HG02610 (cell line): ENCODE measurements around the gene CCL25.

Source experiments
- ATAC-seq: cut with Tn5 transposase; IDR thresholded peaks from one replicate; pipeline ENCODE4 v1.9.1; 2021; ENCODE audit warnings: mild to moderate bottlenecking, moderate library complexity; ENCODE audit not compliant: unreplicated experiment

Gene CCL25

DNA sequence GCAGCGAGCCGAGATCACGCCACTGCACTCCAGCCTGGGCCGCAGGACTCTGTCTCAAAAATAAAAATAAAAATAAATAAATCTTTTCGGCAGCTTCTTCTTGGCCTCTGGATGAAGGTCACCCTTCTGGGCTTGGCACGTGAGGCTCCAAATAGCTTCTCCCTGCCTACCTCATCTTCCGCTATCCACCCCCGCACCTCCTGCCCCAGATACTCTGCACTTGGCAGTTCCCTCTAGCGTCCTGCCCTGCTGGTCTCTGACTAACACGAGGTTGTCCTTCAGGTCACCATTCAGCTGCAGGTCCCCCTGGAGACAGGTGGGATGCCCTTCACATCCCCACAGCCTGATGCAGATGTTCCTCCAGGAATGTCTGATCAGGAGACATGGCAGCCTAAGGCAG is 8.5 kb upstream of the CCL25 start:
- no peak for ATAC-seq

- no peak for ATAC-seq
Observed at GRCh38 chr19:8045872-8046568, 6.5 kb upstream of the CCL25 start.

- ATAC-seq: no peak
Observed at GRCh38 chr19:8046569-8047165, 5.9 kb upstream of the CCL25 start.

GRCh38 chr19:8050274-8051096 is 2.1 kb upstream of the CCL25 start:
- peak; percentile 83 for ATAC-seq

GRCh38 chr19:8054169-8054568 is 1.6 kb downstream of the CCL25 start:
- ATAC-seq: no peak

GRCh38 chr19:8056533-8056932 is 4.0 kb downstream of the CCL25 start:
- no peak for ATAC-seq

GRCh38 chr19:8057545-8058270 is 5.1 kb downstream of the CCL25 start:
- ATAC-seq: no peak

- no peak for ATAC-seq
Observed at GRCh38 chr19:8064911-8065874, 12.6 kb downstream of the CCL25 start.

GRCh38 chr19:8065875-8066261 is 13.3 kb downstream of the CCL25 start:
- ATAC-seq: no peak

- no peak for ATAC-seq
Observed at GRCh38 chr19:8069096-8069973, 16.8 kb downstream of the CCL25 start.

GRCh38 chr19:8071912-8072311 is 19.4 kb downstream of the CCL25 start:
- ATAC-seq: no peak

DNA sequence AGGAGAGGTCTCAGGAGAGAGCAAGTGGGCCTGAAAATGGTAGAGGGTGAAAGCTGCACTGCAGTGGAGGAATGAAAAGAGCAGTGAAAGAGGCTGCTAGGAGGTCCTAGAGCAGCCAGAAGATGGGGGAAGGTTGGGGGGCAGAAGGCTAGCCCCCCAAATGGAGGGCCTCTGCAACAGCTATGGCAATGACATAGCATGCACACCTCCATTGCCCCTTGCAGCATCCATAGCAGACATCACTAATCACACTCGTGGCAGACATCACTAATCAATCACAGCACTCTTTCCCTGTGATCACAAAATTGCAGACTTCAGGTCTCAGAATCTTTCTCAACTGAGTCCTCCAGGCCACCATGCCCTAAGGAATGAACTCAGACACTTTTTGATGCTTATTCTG is 21.9 kb downstream of the CCL25 start:
- no peak for ATAC-seq

GRCh38 chr19:8075158-8076074 is 22.9 kb downstream of the CCL25 start:
- no peak for ATAC-seq

DNA sequence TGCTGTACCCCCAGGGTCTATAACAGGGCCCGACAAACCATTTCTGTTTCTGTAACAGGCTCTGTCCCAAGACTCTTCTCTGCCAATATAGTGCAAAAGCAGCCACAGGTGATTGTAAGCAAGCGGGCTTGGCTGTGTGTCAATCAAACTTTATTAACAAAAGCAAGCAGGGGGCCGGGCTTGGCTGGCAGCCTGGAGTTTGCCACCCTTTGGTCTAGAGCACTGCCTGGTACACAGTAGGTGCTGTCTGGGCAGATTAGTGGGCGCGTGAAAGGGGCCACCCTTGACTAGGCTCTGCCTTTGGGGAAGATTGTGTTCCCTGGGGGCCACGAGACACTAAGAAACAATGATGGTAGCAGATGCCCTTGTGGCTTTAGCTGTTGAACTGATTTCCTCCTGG is 27.4 kb downstream of the CCL25 start:
- ATAC-seq: no peak

- ATAC-seq: no peak
Observed at GRCh38 chr19:8080832-8081231, 28.3 kb downstream of the CCL25 start.

DNA sequence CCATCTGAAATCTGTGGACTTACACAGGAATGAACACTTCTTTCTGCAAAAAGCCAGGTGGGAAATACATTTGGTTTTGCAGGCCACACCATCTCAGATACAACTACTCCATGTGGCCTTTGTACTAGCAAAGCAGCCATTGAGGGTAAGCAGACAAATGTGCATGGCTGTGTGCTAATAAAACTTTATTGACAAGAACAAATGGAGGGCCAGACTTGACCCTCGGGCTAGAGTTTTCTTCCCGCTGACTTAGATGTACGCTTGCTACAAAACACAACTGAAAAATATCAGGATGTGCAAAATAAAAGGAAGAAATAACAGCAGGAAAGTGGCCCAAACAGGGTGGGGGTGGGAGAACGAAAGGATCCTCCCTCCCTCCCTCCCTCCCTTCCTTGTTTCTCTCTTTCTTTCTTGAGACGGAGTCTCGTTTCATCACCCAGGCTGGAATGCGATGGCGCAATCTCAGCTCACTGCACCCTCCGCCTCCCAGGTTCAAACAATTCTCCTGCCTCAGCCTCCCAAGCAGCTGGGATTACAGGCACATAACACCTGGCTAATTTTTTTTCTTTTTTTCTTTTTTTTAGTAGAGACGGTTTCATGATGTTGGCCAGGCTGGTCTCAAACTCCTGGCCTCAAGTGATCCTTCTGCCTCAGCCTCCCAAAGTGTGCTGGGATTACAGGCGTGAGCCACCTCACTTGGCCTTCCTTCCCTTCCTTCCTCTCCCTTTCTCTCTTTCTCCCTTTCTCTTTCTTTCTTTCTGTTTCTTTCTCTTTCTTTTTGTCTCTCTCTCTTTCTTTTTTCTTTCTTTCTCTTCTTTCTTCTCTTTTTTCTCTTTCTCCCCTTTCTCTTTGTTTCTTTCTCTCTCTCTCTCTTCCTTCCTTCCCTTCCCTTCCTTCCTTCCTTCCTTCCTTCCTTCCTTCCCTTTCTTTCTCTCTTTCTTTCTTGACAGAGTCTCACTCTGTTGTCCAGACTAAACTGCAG is 29.3 kb downstream of the CCL25 start:
- no peak for ATAC-seq

- no peak for ATAC-seq
Observed at GRCh38 chr19:8083141-8083540, 30.6 kb downstream of the CCL25 start.
